H1 (cell line): ENCODE measurements around the gene LAMA4. TPM values are rescaled to one million over a fixed set of nuclear protein-coding genes. Genes with fewer than 3 reads are reported as not detected.

Experiments
- CHD7 ChIP-seq: fragments of 300-600 bp; sonication (generic); IDR thresholded peaks from 2 replicates; pipeline ENCODE4 v1.7.1; 2012; ENCODE audit warnings: low read length, moderate library complexity, mild to moderate bottlenecking, inconsistent platforms; ENCODE audit not compliant: insufficient replicate concordance
- EZH2 ChIP-seq: fragments of 200-600 bp; sonication (generic); IDR thresholded peaks from 2 replicates; pipeline ENCODE4 v1.7.1; 2012; ENCODE audit warnings: low read depth, mild to moderate bottlenecking, moderate library complexity, low read length, inconsistent platforms; ENCODE audit not compliant: severe bottlenecking
- MAFK ChIP-seq: IDR thresholded peaks from 2 replicates; pipeline ENCODE4 v1.6.1; 2012; ENCODE audit warnings: low read depth, mild to moderate bottlenecking, improper control_type of control experiment, low read length
- RAD21 ChIP-seq, 2 experiments: IDR thresholded peaks in 1 of 2; conservative IDR thresholded peaks in 1 of 2; 2 replicates each; pipeline ENCODE4 v1.6.1; 2011; ENCODE audit warnings: low read depth in 2 of 2, low read length in 2 of 2, improper control_type of control experiment in 1 of 2, inconsistent platforms in 1 of 2, mild to moderate bottlenecking in 1 of 2, moderate library complexity in 1 of 2
- YY1 ChIP-seq: IDR thresholded peaks from 2 replicates; pipeline ENCODE4 v1.6.1; 2011; ENCODE audit warnings: low read depth, mild to moderate bottlenecking, low read length
- polyA plus RNA-seq, 7 experiments: library from polyadenylated mRNA; depleted of rRNA in 3 of 7; stranded (reverse) in 5 of 7; unstranded in 2 of 7; fragments of >200 nt in 5 of 7; fragments of 200-250 nt in 2 of 7; gene quantifications; 1 replicate in 5 of 7; 2 replicates in 1 of 7; 4 replicates in 1 of 7; pipeline versions ENCODE4 v1.2.1 to v1.2.3, GENCODE V29; 2011 to 2013; ENCODE audit warnings: missing spikeins in 2 of 7, mixed read lengths in 2 of 7
- total RNA-seq: library from RNA; stranded (reverse); fragmentation: NEBNext Ultra II Directional; extraction: Animal tissue kit (Norgen Biotek cat#: 25700); gene quantifications from 2 replicates; pipeline ENCODE4 v1.2.1, GENCODE V29; 2021

LAMA4 gene
- total and polyA plus RNA-seq, 2 of the 8 experiments (the other 6 are each of a cell fraction or from before 2014, with no cell fraction given) = 0.95 to 1.5 TPM

GRCh38 chr6:112172540-112172939, 81.8 kb downstream of the LAMA4 start (continued):
- TF ChIP-seq RAD21 (IDR thresholded peaks at IDR 0.05 in 1 of 2, conservative IDR thresholded peaks at IDR 0.05 in 1 of 2; ENCODE audit: low read depth in 2 of 2, low read length in 2 of 2) (no peak), CHD7 (no peak), EZH2 (no peak), MAFK (no peak), YY1 (no peak)
